SKM-1 (cell line): ENCODE data around the gene ATOH8.

ENCODE experiments used
- DNase-seq: peaks from one replicate; lab custom pipeline; 2025; ENCODE audit not compliant: unreplicated experiment; lab: John Stamatoyannopoulos, UW

ATOH8 gene

GRCh38 chr2:85800586-85800985, 46.8 kb downstream of the ATOH8 start:
- DNase-seq, result no peak

- DNase-seq, result no peak
These were observed 48.1 kb downstream of the ATOH8 start for GRCh38 chr2:85801871-85802270.

GRCh38 chr2:85802354-85803103, 48.7 kb downstream of the ATOH8 start:
- DNase-seq, result no peak

GRCh38 chr2:85803704-85804425, 50.1 kb downstream of the ATOH8 start:
- DNase-seq, result no peak

- peak; percentile 57 for DNase-seq
These were observed 50.8 kb downstream of the ATOH8 start for GRCh38 chr2:85804583-85804982.

GRCh38 chr2:85806358-85807118, 52.7 kb downstream of the ATOH8 start:
- DNase-seq, result peak; percentile 26

GRCh38 chr2:85807756-85808155, 54.0 kb downstream of the ATOH8 start:
- DNase-seq, result no peak

GRCh38 chr2:85810371-85811179, 56.8 kb downstream of the ATOH8 start:
- no peak for DNase-seq

- no peak for DNase-seq
These were observed 57.6 kb downstream of the ATOH8 start for GRCh38 chr2:85811180-85812093.

GRCh38 chr2:85812094-85812735, 58.4 kb downstream of the ATOH8 start:
- DNase-seq, result no peak

GRCh38 chr2:85813211-85813981, 59.6 kb downstream of the ATOH8 start:
- DNase-seq, result no peak

GRCh38 chr2:85813982-85814801, 60.4 kb downstream of the ATOH8 start:
- peak; percentile 78 for DNase-seq

- DNase-seq, result no peak
These were observed 61.2 kb downstream of the ATOH8 start for GRCh38 chr2:85814802-85815550.

GRCh38 chr2:85819811-85820510, 66.2 kb downstream of the ATOH8 start:
- no peak for DNase-seq

- DNase-seq, result no peak
These were observed 69.0 kb downstream of the ATOH8 start for GRCh38 chr2:85822766-85823165.

- no peak for DNase-seq
These were observed 70.2 kb downstream of the ATOH8 start for GRCh38 chr2:85823951-85824350.
